Cortex of kidney (tissue), 1 donor: ENCODE measurements around the gene SIRT5.

Experiments used
- DNase-seq: peaks from one replicate; lab custom pipeline; 2025; lab: John Stamatoyannopoulos, UW

The SIRT5 gene

GRCh38 chr6:13635948-13636658 is 61.7 kb downstream of the SIRT5 start:
- no peak for DNase-seq

GRCh38 chr6:13638014-13638413 is 63.6 kb downstream of the SIRT5 start:
- DNase-seq = no peak

- DNase-seq = no peak
Measured at GRCh38 chr6:13638626-13639025, 64.2 kb downstream of the SIRT5 start.

GRCh38 chr6:13641315-13641714 is 66.9 kb downstream of the SIRT5 start:
- no peak for DNase-seq

GRCh38 chr6:13643125-13643524 is 68.7 kb downstream of the SIRT5 start:
- DNase-seq = no peak

GRCh38 chr6:13648850-13649249 is 74.4 kb downstream of the SIRT5 start:
- no peak for DNase-seq

GRCh38 chr6:13649393-13649792 is 75.0 kb downstream of the SIRT5 start:
- DNase-seq = no peak

- DNase-seq = no peak
Measured at GRCh38 chr6:13653296-13653695, 78.9 kb downstream of the SIRT5 start.

- DNase-seq = no peak
Measured at GRCh38 chr6:13654496-13654895, 80.1 kb downstream of the SIRT5 start.

- no peak for DNase-seq
Measured at GRCh38 chr6:13655700-13656099, 81.3 kb downstream of the SIRT5 start.

- DNase-seq = no peak
Measured at GRCh38 chr6:13660273-13660672, 85.9 kb downstream of the SIRT5 start.

GRCh38 chr6:13660893-13661292 is 86.5 kb downstream of the SIRT5 start:
- DNase-seq = no peak

- DNase-seq = no peak
Measured at GRCh38 chr6:13661647-13662046, 87.2 kb downstream of the SIRT5 start.

GRCh38 chr6:13662651-13663334 is 88.4 kb downstream of the SIRT5 start:
- no peak for DNase-seq

GRCh38 chr6:13663986-13664385 is 89.6 kb downstream of the SIRT5 start:
- DNase-seq = no peak
